ENCODE measurements around the gene IMPA2.
"Not testable (repeated sequence)": the region's sequence is repeated elsewhere in the genome, so short reads cannot be mapped to it uniquely, and the experiment has no call there.

The IMPA2 gene

GRCh38 chr18:11962597-11962996 is 18.7 kb upstream of the IMPA2 start:
- H3K79me2 ChIP-seq (ENCODE audit: insufficient read depth, low read length) = no peaks in the 10 kb centered on the region
- H3K4me3 ChIP-seq (ENCODE audit: low read depth in 1 of 2, low read length in 2 of 2) = no peak overlapping the region
- no peak overlapping the region for H3K9ac ChIP-seq (ENCODE audit: low read depth, low read length)
- H3K4me1 ChIP-seq (ENCODE audit: insufficient read depth, low read length) = no peaks in the 10 kb centered on the region
- no peak overlapping the region for H3K27ac ChIP-seq (ENCODE audit: low read length)
- no peaks in the 10 kb centered on the region for H4K20me1 ChIP-seq (ENCODE audit: insufficient read depth, low read length)
- no peaks in the 10 kb centered on the region for H3K36me3 ChIP-seq (ENCODE audit: insufficient read depth, low read length)
- H3K9me3 ChIP-seq (ENCODE audit: insufficient read depth, low read length, severe bottlenecking) = peaks cover 2% of the 10 kb centered on the region
- no peaks in the 10 kb centered on the region for H3K27me3 ChIP-seq (ENCODE audit: insufficient read depth, low read length, poor library complexity)
- ATAC-seq (ENCODE audit: insufficient read depth, low read depth) (no peak), DNase-seq (no peak)
- no peak overlapping the region for H3K4me2 ChIP-seq (ENCODE audit: insufficient read depth, low read length)
- TF ChIP-seq EZH2 (IDR thresholded peaks at IDR 0.05; ENCODE audit: borderline replicate concordance, low read depth, low read length, severe bottlenecking) (no peak), CTCF (IDR thresholded peaks at IDR 0.05; ENCODE audit: borderline replicate concordance, extremely low read depth, low read length, poor library complexity, severe bottlenecking) (no peak)
- H2AFZ ChIP-seq (ENCODE audit: low read depth, low read length) = no peak overlapping the region

DNA sequence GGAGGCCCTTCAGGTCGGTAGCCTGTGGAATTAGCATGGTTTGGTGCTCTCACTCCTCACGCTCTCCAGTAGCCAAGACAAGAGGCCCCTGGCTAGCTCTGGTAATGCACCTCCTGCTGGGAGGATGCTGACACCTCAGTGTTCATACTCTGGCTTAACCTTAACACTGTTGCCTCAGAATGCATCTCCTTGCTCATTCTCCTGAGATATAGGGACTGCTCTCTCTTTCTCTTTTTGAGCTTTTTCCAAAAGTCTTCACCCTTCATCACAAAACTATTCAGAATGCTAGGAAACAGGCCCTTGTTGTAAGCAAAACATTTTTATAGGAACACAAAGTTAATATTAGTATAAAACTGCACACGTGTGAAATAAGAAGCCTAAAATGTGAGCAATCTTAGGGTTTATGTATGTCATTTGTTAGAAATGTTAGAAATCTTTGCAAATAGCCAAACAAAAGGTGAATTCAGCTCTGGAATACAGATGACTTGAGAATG is 17.3 kb upstream of the IMPA2 start:
- H2AFZ ChIP-seq (ENCODE audit: low read depth, low read length) = no peak overlapping the region
- DNase-seq = no peak
- no peaks in the 10 kb centered on the region for H3K79me2 ChIP-seq (ENCODE audit: insufficient read depth, low read length)
- H3K27me3 ChIP-seq (ENCODE audit: insufficient read depth, low read length, poor library complexity) = no peaks in the 10 kb centered on the region
- no peak overlapping the region for H3K4me2 ChIP-seq (ENCODE audit: insufficient read depth, low read length)
- H4K20me1 ChIP-seq (ENCODE audit: insufficient read depth, low read length) = no peaks in the 10 kb centered on the region
- no peak overlapping the region for H3K4me3 ChIP-seq (ENCODE audit: low read depth in 1 of 2, low read length in 2 of 2)
- TF ChIP-seq CTCF (IDR thresholded peaks at IDR 0.05; ENCODE audit: borderline replicate concordance, extremely low read depth, low read length, poor library complexity, severe bottlenecking) = no peak
- no peak for TF ChIP-seq EZH2 (IDR thresholded peaks at IDR 0.05; ENCODE audit: borderline replicate concordance, low read depth, low read length, severe bottlenecking)
- H3K4me1 ChIP-seq (ENCODE audit: insufficient read depth, low read length) = no peaks in the 10 kb centered on the region
- H3K36me3 ChIP-seq (ENCODE audit: insufficient read depth, low read length) = no peaks in the 10 kb centered on the region
- no peaks in the 10 kb centered on the region for H3K9me3 ChIP-seq (ENCODE audit: insufficient read depth, low read length, severe bottlenecking)
- H3K27ac ChIP-seq (ENCODE audit: low read length) = no peak overlapping the region
- no peak for ATAC-seq (ENCODE audit: insufficient read depth, low read depth)
- H3K9ac ChIP-seq (ENCODE audit: low read depth, low read length) = no peak overlapping the region

DNA sequence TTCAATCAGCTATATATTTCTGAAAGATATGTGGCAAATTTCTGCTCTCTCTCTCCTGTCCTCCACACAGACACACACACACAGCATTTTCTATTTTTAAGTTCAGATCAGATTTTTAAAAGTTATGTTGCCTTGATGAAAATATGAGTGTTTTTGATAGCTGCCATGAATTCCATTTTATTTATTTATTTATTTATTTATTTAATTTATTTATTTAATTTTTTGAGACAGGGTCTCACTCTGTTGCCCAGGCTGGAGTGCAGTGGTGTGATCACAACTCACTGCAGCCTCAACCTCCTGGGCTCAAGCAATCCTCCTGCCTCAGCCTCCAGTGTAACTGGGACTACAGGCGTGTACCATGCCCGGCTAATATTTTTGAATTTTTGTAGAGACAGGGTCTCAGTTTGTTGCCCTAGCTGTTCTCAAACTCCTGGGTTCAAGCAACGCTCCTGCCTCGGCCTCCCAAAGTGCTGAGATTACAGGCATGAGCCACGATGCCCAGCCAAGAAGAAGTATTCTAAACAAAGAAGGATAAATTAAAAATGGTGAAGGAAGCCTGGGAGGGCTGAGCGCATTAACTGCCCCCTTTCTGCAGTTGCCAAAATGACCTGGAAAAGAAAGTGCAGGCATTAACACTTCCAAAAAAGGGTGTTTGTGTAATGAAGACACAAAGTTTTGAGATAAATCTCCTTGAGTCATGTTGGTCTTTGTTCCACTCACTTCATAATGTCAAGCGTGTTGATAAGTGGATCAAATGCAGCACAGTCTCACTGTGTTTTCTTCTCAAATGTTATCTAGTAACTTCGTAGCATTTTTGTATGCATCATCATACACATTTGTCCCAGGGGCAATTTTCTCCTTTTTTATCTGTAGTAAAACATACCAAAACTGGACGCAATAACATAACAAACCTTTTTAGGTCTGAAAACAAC is 11.1 kb upstream of the IMPA2 start:
- no peak overlapping the region for H3K9ac ChIP-seq (ENCODE audit: low read depth, low read length)
- H4K20me1 ChIP-seq (ENCODE audit: insufficient read depth, low read length) = no peaks in the 10 kb centered on the region
- H3K4me3 ChIP-seq (ENCODE audit: low read depth in 1 of 2, low read length in 2 of 2) = no peak overlapping the region
- no peaks in the 10 kb centered on the region for H3K9me3 ChIP-seq (ENCODE audit: insufficient read depth, low read length, severe bottlenecking)
- H3K36me3 ChIP-seq (ENCODE audit: insufficient read depth, low read length) = no peaks in the 10 kb centered on the region
- no peak overlapping the region for H2AFZ ChIP-seq (ENCODE audit: low read depth, low read length)
- ATAC-seq (ENCODE audit: insufficient read depth, low read depth) (no peak), DNase-seq (no peak)
- no peak overlapping the region for H3K27ac ChIP-seq (ENCODE audit: low read length)
- H3K4me2 ChIP-seq (ENCODE audit: insufficient read depth, low read length) = no peak overlapping the region
- no peaks in the 10 kb centered on the region for H3K27me3 ChIP-seq (ENCODE audit: insufficient read depth, low read length, poor library complexity)
- no peak for TF ChIP-seq CTCF (IDR thresholded peaks at IDR 0.05; ENCODE audit: borderline replicate concordance, extremely low read depth, low read length, poor library complexity, severe bottlenecking)
- no peak for TF ChIP-seq EZH2 (IDR thresholded peaks at IDR 0.05; ENCODE audit: borderline replicate concordance, low read depth, low read length, severe bottlenecking)
- H3K4me1 ChIP-seq (ENCODE audit: insufficient read depth, low read length) = no peaks in the 10 kb centered on the region
- H3K79me2 ChIP-seq (ENCODE audit: insufficient read depth, low read length) = no peaks in the 10 kb centered on the region

DNA sequence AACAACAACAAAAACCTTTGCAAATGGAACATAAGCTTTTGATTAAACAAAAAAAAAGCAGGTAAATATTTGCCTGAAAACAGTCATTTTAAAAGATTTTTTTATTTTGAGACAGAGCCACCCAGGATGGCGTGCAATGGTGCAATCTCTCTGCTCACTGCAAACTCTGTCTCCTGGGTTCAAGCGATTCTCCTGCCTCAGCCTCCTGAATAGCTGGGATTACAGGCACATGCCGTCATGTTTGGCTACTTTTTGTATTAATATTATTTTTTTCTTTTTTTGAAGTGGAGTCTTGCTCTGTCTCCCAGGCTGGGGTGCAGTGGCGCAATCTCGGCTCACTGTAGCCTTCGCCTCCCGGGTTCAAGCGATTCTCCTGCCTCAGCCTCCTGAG is 10.5 kb upstream of the IMPA2 start:
- H3K79me2 ChIP-seq (ENCODE audit: insufficient read depth, low read length); H3K9me3 ChIP-seq (ENCODE audit: insufficient read depth, low read length, severe bottlenecking); H3K36me3 ChIP-seq (ENCODE audit: insufficient read depth, low read length); H3K9ac ChIP-seq (ENCODE audit: low read depth, low read length); H3K27ac ChIP-seq (ENCODE audit: low read length); H2AFZ ChIP-seq (ENCODE audit: low read depth, low read length); H3K4me1 ChIP-seq (ENCODE audit: insufficient read depth, low read length); DNase-seq; ATAC-seq (ENCODE audit: insufficient read depth, low read depth); H4K20me1 ChIP-seq (ENCODE audit: insufficient read depth, low read length); H3K4me2 ChIP-seq (ENCODE audit: insufficient read depth, low read length); H3K27me3 ChIP-seq (ENCODE audit: insufficient read depth, low read length, poor library complexity); H3K4me3 ChIP-seq (ENCODE audit: low read depth in 1 of 2, low read length in 2 of 2): not testable (repeated sequence)

Data from DND-41 (cell line).